GM18519 (cell line): Measurements from ENCODE around the gene TANGO2.

Experiments used
- ATAC-seq: cut with Tn5 transposase; IDR thresholded peaks from one replicate; pipeline ENCODE4 v1.9.1; 2021; ENCODE audit warnings: mild to moderate bottlenecking, moderate library complexity; ENCODE audit not compliant: unreplicated experiment, low FRiP score

The TANGO2 gene

DNA sequence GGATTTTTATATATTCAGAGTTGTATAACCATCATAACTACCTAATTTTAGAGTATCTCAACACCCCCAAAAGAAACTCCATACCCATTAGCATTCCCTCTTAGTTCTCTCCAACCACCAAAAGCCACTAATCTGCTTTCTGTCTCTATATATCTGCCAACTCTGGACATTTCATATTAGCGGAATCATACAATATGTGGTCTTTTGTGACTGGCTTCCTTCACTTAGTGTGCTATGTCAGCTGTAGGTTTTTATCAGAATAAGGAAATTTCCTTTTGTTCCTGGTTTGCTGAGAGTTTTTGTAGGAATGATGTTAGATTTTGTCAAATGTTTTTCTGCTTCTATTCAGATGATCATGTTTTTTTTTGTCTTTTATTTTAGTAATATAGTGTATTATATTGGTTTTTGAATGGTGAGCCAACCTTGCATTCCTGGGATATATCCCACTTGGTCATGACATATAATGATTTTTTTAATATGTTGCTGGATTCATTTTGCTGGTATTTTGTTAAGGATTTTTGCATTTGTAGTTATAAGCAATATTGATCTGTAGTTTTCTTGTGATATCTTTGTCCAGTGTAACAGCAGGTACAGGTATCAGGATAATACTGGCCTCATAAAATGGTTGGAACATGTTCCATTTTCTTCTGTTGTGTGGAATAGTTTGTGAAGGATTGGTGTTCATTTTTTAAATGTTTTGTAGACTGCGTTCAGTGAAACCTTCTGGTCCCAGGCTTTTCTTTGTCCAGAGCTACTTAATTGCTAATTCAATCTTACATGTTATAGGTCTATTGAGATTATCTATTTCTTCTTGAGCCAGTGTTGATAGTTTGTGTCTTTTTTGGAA, 75.9 kb downstream of the TANGO2 start:
- ATAC-seq, result no peak

- ATAC-seq, result no peak
These were observed 78.3 kb downstream of the TANGO2 start for GRCh38 chr22:20099099-20099711.

- no peak for ATAC-seq
These were observed 80.7 kb downstream of the TANGO2 start for GRCh38 chr22:20101638-20102037.

GRCh38 chr22:20102203-20102780, 81.4 kb downstream of the TANGO2 start:
- no peak for ATAC-seq

DNA sequence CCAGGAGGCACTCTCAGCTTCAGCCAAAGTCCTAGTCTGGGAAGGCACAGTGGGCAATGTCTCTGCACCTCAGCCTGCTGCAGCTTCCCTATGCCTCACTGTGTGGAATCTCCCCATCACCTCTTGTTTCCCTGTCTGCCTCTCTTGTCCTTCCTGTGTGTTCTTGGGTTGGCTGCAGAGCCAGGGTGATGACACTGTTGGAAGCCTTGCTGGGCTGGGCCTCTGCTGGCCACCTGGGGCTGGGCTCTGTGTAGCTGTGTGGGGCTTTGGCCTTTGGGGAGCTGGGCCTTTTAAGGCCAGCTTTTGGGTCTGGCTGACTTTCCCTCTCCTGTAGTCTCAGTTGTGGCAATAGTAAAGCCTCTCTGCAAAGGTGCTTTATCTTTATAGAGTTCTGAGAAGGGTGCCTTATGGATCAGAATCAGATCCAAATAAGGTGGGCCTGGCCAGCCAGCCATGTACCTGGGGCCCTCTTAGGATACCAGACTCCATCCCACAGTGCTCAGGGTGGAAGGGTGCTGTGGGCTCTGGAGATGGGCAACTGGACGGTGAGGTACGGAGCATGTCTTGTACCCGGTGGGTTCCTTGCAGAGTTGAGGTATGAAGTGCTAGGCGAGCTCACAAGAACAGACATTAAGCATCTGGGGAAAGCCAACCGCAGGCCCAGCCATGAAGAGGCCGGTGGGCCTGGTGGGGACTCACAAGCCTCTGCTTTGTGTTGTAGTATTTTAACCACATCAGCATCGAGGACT, 84.7 kb downstream of the TANGO2 start:
- ATAC-seq, result no peak

- ATAC-seq, result no peak
These were observed 85.4 kb downstream of the TANGO2 start for GRCh38 chr22:20106205-20106848.

- no peak for ATAC-seq
These were observed 85.9 kb downstream of the TANGO2 start for GRCh38 chr22:20106849-20107237.

DNA sequence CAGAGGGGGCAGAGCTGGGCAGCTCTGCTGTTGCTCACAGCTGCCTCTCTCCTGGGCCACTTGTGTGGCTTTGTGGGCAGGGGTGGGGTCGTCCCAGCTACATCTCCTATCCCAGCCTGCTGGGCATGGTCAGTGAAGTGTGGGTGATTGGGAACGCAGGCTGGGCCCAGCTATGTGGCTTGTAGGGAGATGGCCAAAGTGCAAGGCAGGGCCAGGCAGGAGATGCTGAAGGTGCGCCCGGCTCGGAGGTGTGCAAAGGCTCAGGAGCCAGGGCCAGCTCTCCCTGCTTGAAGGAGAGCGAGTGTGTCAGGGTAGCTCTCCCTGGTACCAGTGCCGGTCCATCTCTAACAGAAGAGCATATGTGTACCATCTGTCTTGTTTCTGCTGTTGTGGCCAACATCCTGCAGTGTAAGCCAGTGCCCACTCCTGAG, 86.6 kb downstream of the TANGO2 start:
- ATAC-seq, result no peak

DNA sequence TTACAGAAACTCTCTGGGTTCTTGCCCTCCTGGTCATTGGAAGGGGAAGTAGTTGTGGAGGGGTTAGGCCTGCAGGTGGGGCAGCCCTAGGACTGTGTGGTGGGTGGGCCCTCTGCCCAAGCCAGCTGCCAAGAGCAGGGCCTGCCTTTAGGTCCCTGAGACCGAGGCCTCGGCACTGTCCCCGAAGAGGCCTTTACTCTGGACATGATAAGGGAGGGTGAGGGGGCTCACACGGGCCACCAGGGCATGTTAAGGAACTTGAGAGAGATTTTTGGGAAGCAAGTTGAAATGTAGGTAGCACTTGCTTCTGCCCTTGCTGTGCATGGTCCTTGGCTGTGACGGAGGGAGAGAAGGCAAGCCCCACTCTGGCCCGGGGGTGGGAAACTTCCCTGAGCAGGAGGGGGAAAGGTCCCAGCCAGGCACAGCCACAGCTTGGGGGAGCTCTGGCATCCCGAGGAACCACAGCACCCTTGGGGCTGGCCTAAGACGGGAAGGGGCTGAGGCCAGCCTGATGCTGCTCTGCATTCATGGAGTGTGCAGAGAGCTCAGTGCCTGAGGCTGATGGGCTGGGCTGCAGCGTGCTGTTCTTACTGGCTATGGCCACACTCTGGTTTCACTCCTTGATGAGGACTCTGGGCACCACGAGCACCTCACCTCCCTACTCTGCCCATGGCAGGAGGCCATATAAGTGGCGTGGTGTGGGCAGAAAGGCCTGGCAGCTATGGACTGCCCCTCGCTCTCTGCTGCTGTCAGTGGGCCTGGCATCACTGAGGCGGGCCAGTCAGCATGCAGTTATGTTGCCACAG, 87.2 kb downstream of the TANGO2 start:
- no peak for ATAC-seq

DNA sequence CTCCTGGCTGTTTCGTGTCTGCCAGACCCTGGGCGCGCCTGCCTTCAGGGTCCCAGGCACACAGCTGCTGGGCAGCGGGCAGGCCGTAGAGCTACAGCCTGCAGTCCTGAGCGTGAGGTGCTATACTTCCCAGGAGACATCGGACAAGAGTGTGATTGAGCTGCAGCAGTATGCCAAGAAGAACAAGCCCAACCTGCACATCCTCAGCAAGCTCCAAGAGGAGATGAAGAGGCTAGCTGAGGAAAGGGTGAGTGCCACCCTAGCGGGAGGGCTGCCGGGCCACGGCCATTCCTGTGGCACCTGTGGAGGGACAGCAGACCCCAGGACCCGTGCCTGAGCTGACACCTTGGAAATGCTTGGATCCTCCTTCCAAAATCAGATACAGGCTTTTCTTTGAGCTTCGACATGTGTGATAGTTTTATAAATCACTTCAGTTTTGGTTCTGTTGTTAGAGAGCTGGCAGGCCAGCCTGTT, 87.9 kb downstream of the TANGO2 start:
- no peak for ATAC-seq

DNA sequence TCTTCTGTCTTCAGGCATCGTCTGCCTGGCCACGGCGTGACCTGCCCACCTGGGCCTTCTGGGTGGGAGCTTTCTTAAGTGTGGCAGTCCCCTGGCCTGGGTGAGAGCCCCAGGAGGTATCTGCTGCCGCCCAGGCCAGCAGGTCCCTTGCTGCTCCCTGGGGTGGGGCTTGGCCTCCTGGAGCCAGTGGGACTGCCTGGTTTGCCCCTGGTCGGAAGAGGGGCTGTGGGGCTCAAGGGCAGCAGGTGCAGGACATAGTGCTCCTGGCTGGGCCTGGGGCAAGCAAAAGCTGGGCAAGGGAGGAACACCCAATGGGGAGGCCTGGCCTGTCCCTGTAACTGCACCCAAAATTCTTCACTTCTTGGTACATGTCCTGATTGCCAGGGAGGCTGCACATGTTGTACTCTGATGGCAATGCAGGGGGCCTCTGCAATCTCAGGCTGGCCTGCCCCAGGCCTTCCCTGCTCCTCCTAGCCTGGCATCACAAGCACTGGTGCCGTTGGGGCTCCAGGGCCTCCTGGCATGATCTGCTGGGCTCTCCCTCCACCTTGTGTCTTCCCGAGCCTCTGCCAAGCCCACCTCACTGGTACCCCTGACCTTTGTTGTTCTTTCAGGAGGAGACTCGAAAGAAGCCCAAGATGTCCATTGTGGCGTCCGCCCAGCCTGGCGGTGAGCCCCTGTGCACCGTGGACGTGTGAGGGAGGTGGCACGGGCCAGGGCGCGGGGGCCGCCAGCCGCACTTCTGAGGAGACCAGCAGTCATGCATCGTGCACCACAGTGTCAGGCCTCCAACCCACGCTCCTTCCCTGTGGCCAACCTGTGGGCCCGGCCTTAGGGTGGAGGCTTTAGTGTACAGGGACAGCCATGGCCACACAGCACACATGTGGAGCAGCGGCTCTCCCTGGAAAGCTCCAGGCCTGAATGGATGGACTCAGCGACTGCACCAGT, 88.8 kb downstream of the TANGO2 start:
- no peak for ATAC-seq

DNA sequence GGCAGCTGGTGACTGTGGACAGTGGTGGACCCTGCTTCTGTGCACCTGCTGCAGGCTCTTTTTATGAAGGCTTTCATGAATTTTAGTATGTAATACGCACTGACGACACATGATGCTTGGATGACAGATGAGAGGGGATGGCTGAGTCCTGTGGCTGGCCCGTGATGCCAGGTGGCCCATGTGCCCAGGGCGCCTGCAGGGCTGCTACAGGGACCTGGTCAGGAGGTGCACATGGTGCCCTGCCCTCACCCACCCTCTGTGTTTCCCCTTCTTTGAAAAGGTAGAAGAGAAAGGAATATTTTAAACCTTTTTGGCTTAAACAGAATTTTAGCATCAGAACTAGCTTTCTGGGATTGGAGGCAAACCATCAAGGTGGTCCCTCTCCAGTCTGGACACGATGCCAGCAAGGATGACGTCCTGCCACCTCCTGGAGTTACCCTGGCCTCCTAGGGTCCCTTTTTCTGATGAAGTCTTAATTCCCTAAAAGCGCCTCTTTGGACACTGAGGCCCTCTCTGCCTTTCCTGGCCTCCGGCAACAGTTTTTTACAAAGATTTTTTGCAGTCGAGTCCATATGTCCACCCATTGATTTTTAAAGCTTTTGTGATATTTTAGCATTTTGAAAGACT, 89.6 kb downstream of the TANGO2 start:
- no peak for ATAC-seq

DNA sequence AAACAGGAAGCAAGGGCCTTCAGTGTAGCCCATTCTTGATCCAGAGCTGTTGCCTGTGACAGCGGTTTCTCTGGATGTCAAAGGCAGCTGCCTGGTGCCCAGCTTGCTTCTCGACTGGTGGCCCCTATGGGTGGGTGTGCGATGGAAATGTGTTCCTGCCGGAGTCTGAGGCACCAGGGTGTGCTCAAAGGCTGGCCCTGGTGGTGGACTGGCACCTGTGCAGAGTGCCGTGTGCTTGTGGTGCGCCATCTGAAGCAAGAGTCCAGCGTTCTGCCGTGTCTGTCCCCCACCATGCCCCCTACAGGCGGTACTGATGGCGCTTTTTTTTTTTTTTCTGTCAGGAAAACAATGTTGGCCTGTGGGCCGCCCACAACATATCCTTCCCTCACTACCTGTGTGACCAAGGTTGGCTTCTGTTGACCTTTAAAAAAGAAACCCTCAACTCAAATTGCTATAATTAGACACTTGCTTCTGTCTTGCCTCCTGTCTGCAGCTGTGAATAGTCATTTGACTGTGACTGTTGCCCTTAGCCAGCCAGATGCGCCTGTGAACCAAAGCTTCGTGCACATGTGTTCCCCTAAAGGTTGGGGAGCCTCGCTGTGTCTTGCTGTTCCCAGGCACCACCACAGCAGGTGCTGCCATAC, 90.3 kb downstream of the TANGO2 start:
- no peak for ATAC-seq

DNA sequence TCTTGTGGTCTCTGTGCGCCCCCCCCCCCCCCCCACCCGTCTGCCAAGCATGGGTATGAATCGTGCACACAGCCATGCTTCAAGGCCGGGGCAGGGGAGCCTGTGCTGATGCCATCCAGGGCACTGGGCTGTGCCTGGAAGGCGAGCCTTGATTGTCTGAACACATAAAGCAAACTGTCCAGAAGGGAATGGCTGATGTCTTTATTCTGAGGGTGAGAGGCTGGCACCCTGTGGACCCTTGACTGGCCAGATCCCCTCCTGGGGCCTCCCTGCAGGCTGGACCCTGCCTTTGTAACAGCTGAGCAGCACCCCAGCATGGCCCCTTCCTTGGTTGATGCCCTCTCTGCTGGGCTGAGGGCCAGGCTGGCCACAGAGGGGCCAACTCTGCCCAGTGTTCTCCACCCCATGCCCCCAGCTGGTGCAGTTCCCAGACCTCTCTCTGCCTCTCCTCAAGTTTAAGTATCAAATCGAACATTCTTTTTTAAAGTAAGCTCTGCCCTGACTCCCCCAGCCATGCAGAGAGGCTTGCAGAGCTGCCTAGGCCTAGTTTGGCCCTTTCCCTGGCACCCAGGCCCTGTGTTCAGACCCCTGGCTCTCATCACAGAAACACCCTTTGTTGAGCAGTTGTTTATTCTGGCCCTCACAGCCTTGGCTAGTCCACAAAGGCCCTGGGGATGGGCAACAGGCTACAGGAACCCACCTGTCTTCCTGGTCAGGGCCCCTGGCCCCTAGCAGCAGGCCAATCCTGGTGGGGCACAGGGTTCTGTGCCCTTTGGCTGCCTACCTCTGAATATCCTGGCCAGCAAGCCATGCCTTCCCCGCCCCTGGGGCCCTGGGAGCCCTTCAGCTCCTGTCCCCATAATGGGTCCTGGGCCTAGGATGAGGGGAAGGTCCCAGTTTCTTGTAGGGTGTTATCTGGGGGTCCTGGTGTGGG, 91.0 kb downstream of the TANGO2 start:
- ATAC-seq, result no peak

- no peak for ATAC-seq
These were observed 92.0 kb downstream of the TANGO2 start for GRCh38 chr22:20112623-20113511.
